Activated T-cell treated with anti-CD3 and anti-CD28 coated beads for 1 hour (primary cell): ENCODE measurements around the gene PODNL1.
A peak's percentile ranks its signal among the peaks of the same experiment; 100 is the strongest.

Experiments used
- DNase-seq: peaks from one replicate; pipeline ENCODE4 v3.0.0-alpha.2; 2020; ENCODE audit warnings: low read depth

PODNL1 gene

GRCh38 chr19:13957051-13957450, 18.8 kb upstream of the PODNL1 start:
- no peak for DNase-seq

GRCh38 chr19:13956365-13956744, 18.1 kb upstream of the PODNL1 start:
- no peak for DNase-seq

GRCh38 chr19:13955662-13956364, 17.6 kb upstream of the PODNL1 start:
- no peak for DNase-seq

GRCh38 chr19:13954185-13954584, 16.0 kb upstream of the PODNL1 start:
- DNase-seq = no peak

GRCh38 chr19:13952931-13953531, 14.8 kb upstream of the PODNL1 start:
- no peak for DNase-seq

- DNase-seq = peak; percentile 97
Measured at GRCh38 chr19:13952154-13952930, 14.1 kb upstream of the PODNL1 start, which contains the start of gene DCAF15. DCAF15 (plus strand) TSS chr19:13952509; CDS start chr19:13952513, 4 bp downstream.

- DNase-seq = no peak
Measured at GRCh38 chr19:13951799-13952153, 13.6 kb upstream of the PODNL1 start.

- DNase-seq = no peak
Measured at GRCh38 chr19:13951043-13951442, 12.8 kb upstream of the PODNL1 start.

GRCh38 chr19:13946414-13946813, 8.2 kb upstream of the PODNL1 start:
- DNase-seq = no peak

GRCh38 chr19:13942023-13942684, 3.9 kb upstream of the PODNL1 start:
- DNase-seq = no peak

GRCh38 chr19:13937479-13938300, 527 bp downstream of the PODNL1 start:
- DNase-seq = no peak

GRCh38 chr19:13935765-13936510, 2.3 kb downstream of the PODNL1 start:
- DNase-seq = no peak

GRCh38 chr19:13934785-13935109, 3.5 kb downstream of the PODNL1 start:
- DNase-seq = no peak

- DNase-seq = no peak
Measured at GRCh38 chr19:13932911-13933393, 5.3 kb downstream of the PODNL1 start.

GRCh38 chr19:13932149-13932637, 6.0 kb downstream of the PODNL1 start:
- no peak for DNase-seq

GRCh38 chr19:13931391-13932148, 6.6 kb downstream of the PODNL1 start:
- DNase-seq = no peak

GRCh38 chr19:13930402-13930801, 7.8 kb downstream of the PODNL1 start:
- no peak for DNase-seq

GRCh38 chr19:13929956-13930355, 8.3 kb downstream of the PODNL1 start:
- no peak for DNase-seq

GRCh38 chr19:13929340-13929739, 8.9 kb downstream of the PODNL1 start:
- DNase-seq = no peak

- no peak for DNase-seq
Measured at GRCh38 chr19:13926715-13927114, 11.5 kb downstream of the PODNL1 start.
